Activated T-helper 1 cell treated with anti-CD3 and anti-CD28 coated beads, Interleukin-2, amount 50 U/mL, for 16 hours (primary cell): ENCODE measurements around the gene B3GNT3.

Source experiments
- DNase-seq, 2 donors: peaks; one replicate each; pipeline ENCODE4 v3.0.0-alpha.2; 2020; ENCODE audit warnings: low read depth in 1 of 2, low spot score in 1 of 2

The B3GNT3 gene

GRCh38 chr19:17832443-17833208 is 37.7 kb downstream of the B3GNT3 start:
- DNase-seq, result no peak

GRCh38 chr19:17834350-17835181 is 39.6 kb downstream of the B3GNT3 start:
- DNase-seq, result no peak

GRCh38 chr19:17835182-17836006 is 40.5 kb downstream of the B3GNT3 start:
- no peak for DNase-seq

GRCh38 chr19:17836530-17836929 is 41.6 kb downstream of the B3GNT3 start:
- no peak for DNase-seq

- DNase-seq, result no peak
Measured at GRCh38 chr19:17837972-17838371, 43.0 kb downstream of the B3GNT3 start.

GRCh38 chr19:17840019-17840418 is 45.1 kb downstream of the B3GNT3 start:
- DNase-seq, result no peak

- no peak for DNase-seq
Measured at GRCh38 chr19:17841371-17841809, 46.5 kb downstream of the B3GNT3 start.

GRCh38 chr19:17841810-17842662 is 47.1 kb downstream of the B3GNT3 start:
- peak in 1 of 2 donors; percentile 39 for DNase-seq

GRCh38 chr19:17842663-17843291 is 47.8 kb downstream of the B3GNT3 start:
- DNase-seq, result no peak

GRCh38 chr19:17843292-17843827 is 48.4 kb downstream of the B3GNT3 start:
- no peak for DNase-seq

- DNase-seq, result no peak
Measured at GRCh38 chr19:17843908-17844490, 49.1 kb downstream of the B3GNT3 start.

- DNase-seq, result no peak
Measured at GRCh38 chr19:17846146-17846545, 51.2 kb downstream of the B3GNT3 start.

GRCh38 chr19:17847538-17848366 is 52.8 kb downstream of the B3GNT3 start, which contains the start of gene JAK3:
Gene JAK3 (minus strand): TSS chr19:17847982. CDS start chr19:17844417, 3,565 bp downstream.
- DNase-seq, result peak; percentile 63 to 82

GRCh38 chr19:17848595-17849292 is 53.8 kb downstream of the B3GNT3 start:
- DNase-seq, result no peak

- no peak for DNase-seq
Measured at GRCh38 chr19:17854061-17854460, 59.1 kb downstream of the B3GNT3 start.

GRCh38 chr19:17855280-17856152 is 60.6 kb downstream of the B3GNT3 start:
- DNase-seq, result peak; percentile 84 to 96
